MG63 (cell line): Measurements from ENCODE around the gene IGDCC3. TPM values are rescaled to one million over a fixed set of nuclear protein-coding genes. Genes with fewer than 3 reads are reported as not detected.

Source experiments
- DNase-seq: peaks from one replicate; pipeline ENCODE4 v3.0.0-alpha.2; 2020
- H3K27me3 ChIP-seq: fragments of 250-450 bp; sonication (Bioruptor Pico); 2 replicates; pipeline ENCODE4 v1.5.1; 2020; ENCODE audit warnings: mild to moderate bottlenecking, moderate library complexity
- H3K36me3 ChIP-seq: fragments of 250-450 bp; sonication (Bioruptor Pico); 2 replicates; pipeline ENCODE4 v1.5.1; 2020; ENCODE audit warnings: mild to moderate bottlenecking, moderate library complexity
- H3K4me3 ChIP-seq: fragments of 250-450 bp; sonication (Bioruptor Pico); 2 replicates; pipeline ENCODE4 v1.5.1; 2020; ENCODE audit warnings: mild to moderate bottlenecking, moderate library complexity
- H3K9me3 ChIP-seq: fragments of 250-450 bp; sonication (Bioruptor Pico); 2 replicates; pipeline ENCODE4 v1.5.1; 2020; ENCODE audit warnings: mild to moderate bottlenecking, moderate library complexity
- total RNA-seq: library from RNA; depleted of rRNA; stranded (reverse); fragments of >200 nt; shearing (Covaris generic); gene quantifications from 2 replicates; pipeline ENCODE4 v1.2.3, GENCODE V29; 2014; ENCODE audit warnings: low replicate concordance

The IGDCC3 gene
- total RNA-seq, 1 experiment from 2014 or later, result not detected

GRCh38 chr15:65381445-65382145 lies 3.8 kb upstream of the IGDCC3 start:
- Histone ChIP-seq H3K9me3 (no peaks in the 10 kb centered on the region), H3K27me3 (peaks cover 20% of the 10 kb centered on the region), H3K4me3 (no peak overlapping the region), H3K36me3 (no peaks in the 10 kb centered on the region)
- no peak for DNase-seq

- Histone ChIP-seq H3K9me3 (no peaks in the 10 kb centered on the region), H3K27me3 (peaks cover 34% of the 10 kb centered on the region), H3K36me3 (no peaks in the 10 kb centered on the region), H3K4me3 (no peak overlapping the region)
- DNase-seq, result no peak
Measured at GRCh38 chr15:65379986-65380385, 2.2 kb upstream of the IGDCC3 start.

DNA sequence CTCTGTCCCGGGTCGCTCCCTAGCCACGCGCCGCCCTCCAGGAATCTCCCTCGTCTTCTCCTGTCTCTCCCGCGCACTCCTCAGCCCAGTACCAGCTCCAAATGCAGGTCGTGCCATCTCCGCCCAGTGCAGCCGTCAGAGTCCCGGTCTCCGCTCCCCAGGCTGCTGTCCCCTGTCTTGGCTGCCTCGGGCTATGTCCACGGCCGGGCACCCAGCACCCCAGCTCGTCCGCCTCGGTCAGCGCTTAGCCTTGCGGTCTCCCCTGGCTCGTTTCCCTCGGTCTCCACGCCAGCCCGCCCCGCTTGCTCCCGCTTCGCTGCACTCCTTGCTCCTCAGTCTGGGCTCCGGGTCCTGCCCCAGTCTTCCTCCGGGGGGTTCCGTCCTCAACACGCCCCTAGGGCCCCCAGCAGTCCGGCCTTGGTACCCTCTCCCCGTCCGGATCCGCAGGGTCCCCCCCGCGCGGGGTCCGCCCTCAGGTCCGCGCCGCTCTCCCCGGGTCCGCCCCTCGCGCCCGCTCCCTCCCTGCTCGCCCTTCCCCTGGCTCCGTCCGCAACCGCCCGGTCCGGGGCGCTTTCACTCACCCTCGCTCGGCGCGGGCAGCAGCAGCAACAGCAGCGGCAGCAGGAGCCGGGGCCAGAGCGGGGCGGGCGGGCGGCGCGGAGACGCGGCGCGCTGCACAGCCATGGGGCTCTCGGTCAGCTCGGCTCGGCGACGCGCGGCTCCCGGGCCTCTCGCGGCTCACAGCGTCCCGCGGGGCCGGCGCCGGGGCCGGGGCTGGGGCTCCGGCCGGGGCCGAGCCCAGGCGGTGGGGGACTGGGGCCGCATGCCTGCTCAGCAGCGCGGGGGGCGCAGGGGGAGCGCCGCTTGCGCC lies 462 bp downstream of the IGDCC3 start:
- H3K36me3 ChIP-seq, result no peaks in the 10 kb centered on the region
- H3K27me3 ChIP-seq, result peaks cover 48% of the 10 kb centered on the region
- no peaks in the 10 kb centered on the region for H3K9me3 ChIP-seq
- peak overlapping the region; percentile 46 for H3K4me3 ChIP-seq
- peak; percentile 50 for DNase-seq

DNA sequence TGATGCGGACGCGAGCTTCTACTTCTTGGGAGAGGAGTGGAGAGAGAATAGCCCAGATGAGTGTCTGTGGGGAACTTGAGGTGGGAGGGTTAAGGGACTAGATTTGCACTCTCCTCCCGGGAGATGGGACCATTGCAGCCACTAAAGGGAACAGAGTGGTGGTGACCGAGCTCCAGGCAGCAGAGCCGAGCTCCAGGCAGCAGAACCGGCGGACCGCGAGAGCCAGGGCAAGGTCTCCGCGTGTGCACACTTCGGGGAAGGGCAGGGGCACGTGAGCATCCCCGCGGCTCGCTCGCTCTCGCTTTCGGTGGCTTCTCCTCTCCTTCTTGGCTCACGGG lies 1.1 kb downstream of the IGDCC3 start:
- Histone ChIP-seq H3K9me3 (no peaks in the 10 kb centered on the region), H3K4me3 (peak overlapping the region; percentile 46), H3K27me3 (peaks cover 48% of the 10 kb centered on the region), H3K36me3 (no peaks in the 10 kb centered on the region)
- DNase-seq, result no peak

- Histone ChIP-seq H3K4me3 (no peak overlapping the region), H3K9me3 (no peaks in the 10 kb centered on the region), H3K27me3 (peaks cover 48% of the 10 kb centered on the region), H3K36me3 (no peaks in the 10 kb centered on the region)
- no peak for DNase-seq
Measured at GRCh38 chr15:65375871-65376607, 1.8 kb downstream of the IGDCC3 start.

DNA sequence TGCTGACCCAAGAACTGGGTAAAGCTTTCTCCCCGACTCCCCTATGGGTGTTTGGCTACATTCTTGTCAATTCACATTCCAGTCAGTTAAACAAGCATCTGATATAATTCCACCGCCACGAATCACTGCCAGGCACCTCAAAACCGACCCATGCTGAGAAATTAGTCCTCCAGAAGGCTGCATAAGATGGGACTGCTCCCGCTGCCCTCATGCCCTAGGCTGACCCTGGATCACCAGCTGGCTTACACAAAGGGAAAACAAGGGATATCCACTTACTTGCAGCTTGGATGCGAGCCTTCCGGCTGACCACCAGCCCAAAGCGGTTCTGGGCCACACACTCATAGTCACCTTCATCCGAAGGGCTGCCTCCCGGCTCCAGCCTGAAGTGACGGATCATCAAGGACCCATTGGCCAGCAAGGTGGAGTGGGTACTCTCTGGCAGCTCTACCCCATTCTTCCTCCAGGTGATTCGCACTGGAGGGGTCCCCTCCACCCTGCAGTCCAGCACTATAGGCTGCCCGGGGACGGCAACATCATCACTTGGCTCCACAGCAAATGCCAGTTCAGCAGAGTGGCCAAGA lies 2.9 kb downstream of the IGDCC3 start:
- Histone ChIP-seq H3K36me3 (no peaks in the 10 kb centered on the region), H3K4me3 (no peak overlapping the region), H3K9me3 (no peaks in the 10 kb centered on the region), H3K27me3 (peaks cover 48% of the 10 kb centered on the region)
- DNase-seq, result no peak

DNA sequence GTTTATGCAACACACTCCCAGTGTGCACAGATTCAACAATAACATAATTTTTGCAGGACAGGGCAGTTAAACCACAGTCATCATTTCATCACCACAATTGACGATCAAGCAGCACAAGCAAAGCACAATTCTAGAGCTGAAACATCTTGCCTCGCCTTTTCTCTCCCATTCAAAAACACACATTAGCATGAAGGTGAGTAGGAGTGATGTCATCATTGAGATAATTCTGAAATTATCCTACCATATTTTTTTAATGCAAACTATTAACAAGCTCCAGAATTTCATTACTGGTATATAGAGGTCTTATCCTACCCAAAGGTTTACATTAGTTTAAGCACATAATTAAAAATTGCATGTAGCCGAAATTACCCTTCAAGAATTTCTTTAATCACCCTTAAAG lies 3.5 kb downstream of the IGDCC3 start:
- no peaks in the 10 kb centered on the region for H3K36me3 ChIP-seq
- DNase-seq, result no peak
- no peak overlapping the region for H3K4me3 ChIP-seq
- no peaks in the 10 kb centered on the region for H3K9me3 ChIP-seq
- peaks cover 48% of the 10 kb centered on the region for H3K27me3 ChIP-seq

GRCh38 chr15:65373163-65373651 lies 4.6 kb downstream of the IGDCC3 start:
- Histone ChIP-seq H3K4me3 (no peak overlapping the region), H3K9me3 (no peaks in the 10 kb centered on the region), H3K27me3 (peaks cover 40% of the 10 kb centered on the region), H3K36me3 (no peaks in the 10 kb centered on the region)
- no peak for DNase-seq

GRCh38 chr15:65372787-65373067 lies 5.1 kb downstream of the IGDCC3 start:
- no peaks in the 10 kb centered on the region for H3K36me3 ChIP-seq
- DNase-seq, result no peak
- H3K27me3 ChIP-seq, result peaks cover 37% of the 10 kb centered on the region
- no peaks in the 10 kb centered on the region for H3K9me3 ChIP-seq
- no peak overlapping the region for H3K4me3 ChIP-seq

DNA sequence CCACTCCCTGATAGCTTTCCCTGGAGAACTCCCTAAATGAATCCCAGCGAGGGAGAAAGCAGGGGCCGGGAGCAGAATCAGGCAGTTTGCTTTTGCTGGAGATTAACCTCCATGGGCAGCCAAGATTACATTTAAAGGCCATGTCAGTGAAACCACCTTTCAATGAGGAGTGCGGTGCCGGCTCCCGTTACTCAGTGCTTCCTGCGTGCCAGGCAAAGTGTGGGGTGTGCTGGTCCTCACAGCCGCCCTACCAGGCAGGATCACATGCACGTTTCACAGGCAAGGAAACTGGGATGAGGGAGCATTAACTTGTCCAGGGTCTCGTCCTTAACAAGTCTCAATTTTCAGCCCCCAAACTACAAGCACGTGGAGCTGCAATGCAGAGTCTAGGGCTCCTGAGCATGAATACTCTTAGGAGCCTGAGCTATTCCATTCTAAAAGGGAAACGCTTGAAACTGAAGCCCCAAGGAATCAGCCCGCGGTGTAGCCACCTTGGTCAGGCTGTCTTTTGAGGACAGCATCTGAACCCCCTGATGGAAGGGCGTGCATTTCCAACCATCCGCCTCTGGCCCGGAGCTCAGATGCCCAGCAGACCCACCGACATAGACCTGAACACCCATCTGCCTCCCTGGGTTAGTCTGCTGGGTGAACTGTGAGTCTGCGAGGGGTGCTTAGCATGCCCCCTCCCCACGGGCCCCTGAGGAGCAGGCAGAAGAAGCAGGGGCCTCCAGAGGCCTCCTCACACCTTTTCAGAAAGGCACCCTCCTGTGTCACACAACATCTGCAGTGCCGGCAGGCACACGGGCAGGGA lies 5.6 kb downstream of the IGDCC3 start:
- DNase-seq, result no peak
- H3K27me3 ChIP-seq, result peaks cover 34% of the 10 kb centered on the region
- H3K36me3 ChIP-seq, result no peaks in the 10 kb centered on the region
- H3K9me3 ChIP-seq, result no peaks in the 10 kb centered on the region
- H3K4me3 ChIP-seq, result no peak overlapping the region

- Histone ChIP-seq H3K4me3 (no peak overlapping the region), H3K9me3 (no peaks in the 10 kb centered on the region), H3K27me3 (peaks cover 22% of the 10 kb centered on the region), H3K36me3 (no peaks in the 10 kb centered on the region)
- no peak for DNase-seq
Measured at GRCh38 chr15:65370885-65371284, 6.9 kb downstream of the IGDCC3 start.

DNA sequence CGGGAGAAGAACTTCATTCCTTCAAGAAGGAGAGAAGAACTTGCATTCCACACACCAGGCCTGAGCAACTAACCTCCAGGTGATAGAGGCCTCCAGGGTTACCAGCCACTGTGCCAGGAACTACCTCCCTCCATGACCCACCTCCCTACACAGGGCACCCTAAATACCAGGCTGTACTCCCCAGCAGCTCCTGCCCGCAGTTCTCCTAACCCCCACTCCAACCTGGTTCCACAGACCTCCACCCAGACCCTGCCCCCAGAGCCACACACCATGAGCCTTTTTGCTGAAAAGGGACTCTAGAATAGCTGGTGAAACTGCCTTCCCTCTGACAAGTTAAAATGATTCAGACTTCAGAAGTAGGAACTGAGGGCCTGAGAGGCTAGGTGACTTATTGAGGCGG lies 8.2 kb downstream of the IGDCC3 start:
- no peak for DNase-seq
- H3K9me3 ChIP-seq, result no peaks in the 10 kb centered on the region
- no peaks in the 10 kb centered on the region for H3K36me3 ChIP-seq
- H3K4me3 ChIP-seq, result no peak overlapping the region
- H3K27me3 ChIP-seq, result peaks cover 10% of the 10 kb centered on the region

DNA sequence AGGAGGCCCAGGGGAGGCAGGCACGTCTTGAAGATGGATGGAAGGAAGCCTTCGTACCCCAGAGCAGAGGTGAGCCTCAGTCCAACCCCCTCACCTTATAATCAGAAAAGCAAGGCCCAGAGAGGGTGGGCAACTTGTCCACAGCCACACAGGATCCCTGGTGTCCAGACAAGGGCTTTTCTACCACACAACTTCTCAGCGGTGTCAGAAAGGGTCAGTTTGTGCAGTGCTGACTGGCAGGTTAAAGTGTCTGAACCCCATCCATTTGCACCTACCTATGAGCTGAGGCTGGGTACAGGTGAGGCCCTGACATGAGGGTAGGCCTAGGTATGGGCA lies 8.6 kb downstream of the IGDCC3 start:
- DNase-seq, result no peak
- Histone ChIP-seq H3K27me3 (peaks cover 5% of the 10 kb centered on the region), H3K36me3 (no peaks in the 10 kb centered on the region), H3K9me3 (no peaks in the 10 kb centered on the region), H3K4me3 (no peak overlapping the region)

GRCh38 chr15:65368302-65369211 lies 9.2 kb downstream of the IGDCC3 start:
- Histone ChIP-seq H3K4me3 (no peak overlapping the region), H3K9me3 (no peaks in the 10 kb centered on the region), H3K36me3 (no peaks in the 10 kb centered on the region), H3K27me3 (no peaks in the 10 kb centered on the region; the same call in 1 of the 2 replicates)
- no peak for DNase-seq

GRCh38 chr15:65366122-65366892 lies 11.5 kb downstream of the IGDCC3 start:
- H3K27me3 ChIP-seq, result no peaks in the 10 kb centered on the region
- DNase-seq, result no peak
- no peak overlapping the region for H3K4me3 ChIP-seq
- no peaks in the 10 kb centered on the region for H3K9me3 ChIP-seq
- no peaks in the 10 kb centered on the region for H3K36me3 ChIP-seq
